ENCODE results near the gene MTTP. TPM values are rescaled to one million over a fixed set of nuclear protein-coding genes. Genes with fewer than 3 reads are reported as not detected.

The MTTP gene
- total and polyA plus RNA-seq, 2 experiments from 2014 or later: not detected

GRCh38 chr4:99647071-99647470, 72.4 kb downstream of the MTTP start:
- Histone ChIP-seq H3K9me2 (ENCODE audit: insufficient read depth) (no peaks in the 10 kb centered on the region), H4K20me1 (ENCODE audit: insufficient read depth) (no peaks in the 10 kb centered on the region), H3K79me2 (ENCODE audit: insufficient read depth) (no peaks in the 10 kb centered on the region), H2AFZ (no peak overlapping the region), H3K27me3 (replicated peaks; ENCODE audit: insufficient read depth) (no peaks in the 10 kb centered on the region), H3K9ac (no peak overlapping the region), H3K4me2 (ENCODE audit: unreplicated experiment) (no peak overlapping the region), H3K36me3 (ENCODE audit: low read depth) (no peaks in the 10 kb centered on the region), H3K4me1 (ENCODE audit: insufficient read depth) (no peaks in the 10 kb centered on the region), H3K27ac (no peak overlapping the region), H3K9me3 (ENCODE audit: low read depth) (no peaks in the 10 kb centered on the region), H3F3A (ENCODE audit: insufficient read depth) (no peaks in the 10 kb centered on the region), H3K4me3 (no peak overlapping the region)
- no peak for TF ChIP-seq EZH2phosphoT487 (IDR thresholded peaks at IDR 0.05; ENCODE audit: insufficient read depth, low read depth)
- TF ChIP-seq EZH2 (IDR thresholded peaks at IDR 0.05; ENCODE audit: insufficient read depth, poor library complexity, severe bottlenecking): no peak
- WGBS, 2 experiments (ENCODE audit: low coverage in 1 of 2, low lambda C conversion rate in 2 of 2, missing lambda C conversion rate in 2 of 2): 37 to 38% methylated on average over 4 of the region's 4 CpGs
- in situ Hi-C loops (cut with MboI): no loop called here
- DNase-seq: no peak

- Histone ChIP-seq H4K20me1 (ENCODE audit: insufficient read depth) (no peaks in the 10 kb centered on the region), H3K4me2 (ENCODE audit: unreplicated experiment) (no peak overlapping the region), H2AFZ (no peak overlapping the region), H3K9ac (no peak overlapping the region), H3K4me1 (ENCODE audit: insufficient read depth) (no peaks in the 10 kb centered on the region), H3K79me2 (ENCODE audit: insufficient read depth) (no peaks in the 10 kb centered on the region), H3F3A (ENCODE audit: insufficient read depth) (no peaks in the 10 kb centered on the region), H3K36me3 (ENCODE audit: low read depth) (no peaks in the 10 kb centered on the region), H3K27ac (no peak overlapping the region), H3K4me3 (no peak overlapping the region), H3K9me2 (ENCODE audit: insufficient read depth) (no peaks in the 10 kb centered on the region), H3K27me3 (replicated peaks; ENCODE audit: insufficient read depth) (no peaks in the 10 kb centered on the region), H3K9me3 (ENCODE audit: low read depth) (no peaks in the 10 kb centered on the region)
- no peak for DNase-seq
- in situ Hi-C loops (cut with MboI): no loop called here
- 36 to 46% methylated on average over 1 of the region's 1 CpG for WGBS, 2 experiments (ENCODE audit: low coverage in 1 of 2, low lambda C conversion rate in 2 of 2, missing lambda C conversion rate in 2 of 2)
- no peak for TF ChIP-seq EZH2 (IDR thresholded peaks at IDR 0.05; ENCODE audit: insufficient read depth, poor library complexity, severe bottlenecking)
- TF ChIP-seq EZH2phosphoT487 (IDR thresholded peaks at IDR 0.05; ENCODE audit: insufficient read depth, low read depth): no peak
Observed at GRCh38 chr4:99648321-99648720, 73.7 kb downstream of the MTTP start.

- Histone ChIP-seq H3K9me2 (ENCODE audit: insufficient read depth) (no peaks in the 10 kb centered on the region), H3K79me2 (ENCODE audit: insufficient read depth) (no peaks in the 10 kb centered on the region), H3K9me3 (ENCODE audit: low read depth) (no peaks in the 10 kb centered on the region), H2AFZ (no peak overlapping the region), H3K4me3 (no peak overlapping the region), H4K20me1 (ENCODE audit: insufficient read depth) (no peaks in the 10 kb centered on the region), H3K27ac (no peak overlapping the region), H3K9ac (no peak overlapping the region), H3K36me3 (ENCODE audit: low read depth) (no peaks in the 10 kb centered on the region), H3K4me2 (ENCODE audit: unreplicated experiment) (no peak overlapping the region), H3K27me3 (replicated peaks; ENCODE audit: insufficient read depth) (no peaks in the 10 kb centered on the region), H3F3A (ENCODE audit: insufficient read depth) (no peaks in the 10 kb centered on the region), H3K4me1 (ENCODE audit: insufficient read depth) (no peaks in the 10 kb centered on the region)
- no peak for TF ChIP-seq EZH2phosphoT487 (IDR thresholded peaks at IDR 0.05; ENCODE audit: insufficient read depth, low read depth)
- no peak for TF ChIP-seq EZH2 (IDR thresholded peaks at IDR 0.05; ENCODE audit: insufficient read depth, poor library complexity, severe bottlenecking)
- no peak for DNase-seq
- 50 to 51% methylated on average over 9 of the region's 9 CpGs for WGBS, 2 experiments (ENCODE audit: low coverage in 1 of 2, low lambda C conversion rate in 2 of 2, missing lambda C conversion rate in 2 of 2)
- in situ Hi-C loops (cut with MboI): no loop called here
Observed at GRCh38 chr4:99649208-99649607, 74.6 kb downstream of the MTTP start.

DNA sequence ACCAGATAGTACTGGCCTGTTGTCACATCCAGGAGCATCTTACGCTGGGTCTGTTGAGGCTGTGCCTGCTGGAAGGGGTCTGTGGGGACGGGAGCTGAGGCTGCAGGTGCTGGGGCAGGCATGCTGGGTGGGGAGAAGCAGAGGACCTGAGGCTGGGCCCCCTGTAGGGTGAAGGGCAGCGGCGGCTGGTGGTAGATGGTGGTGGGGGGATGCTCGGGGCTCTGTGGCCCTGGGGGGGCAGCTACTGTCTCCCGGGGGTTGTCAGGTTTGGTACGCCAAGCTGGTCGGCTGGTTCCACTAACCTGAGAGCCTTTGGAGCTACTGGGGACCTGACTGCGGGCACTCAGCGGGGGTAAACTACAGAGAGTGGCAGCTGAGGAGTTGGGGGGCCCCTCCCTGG, 75.2 kb downstream of the MTTP start:
- DNase-seq: no peak
- no peaks in the 10 kb centered on the region for H4K20me1 ChIP-seq (ENCODE audit: insufficient read depth)
- H3K4me3 ChIP-seq: no peak overlapping the region
- no peak overlapping the region for H3K27ac ChIP-seq
- 54 to 58% methylated on average over 4 to 10 of the region's 10 CpGs for WGBS, 2 experiments (ENCODE audit: low coverage in 1 of 2, low lambda C conversion rate in 2 of 2, missing lambda C conversion rate in 2 of 2)
- no peaks in the 10 kb centered on the region for H3K9me2 ChIP-seq (ENCODE audit: insufficient read depth)
- in situ Hi-C loops (cut with MboI): no loop called here
- no peak overlapping the region for H3K9ac ChIP-seq
- H2AFZ ChIP-seq: no peak overlapping the region
- TF ChIP-seq EZH2 (IDR thresholded peaks at IDR 0.05; ENCODE audit: insufficient read depth, poor library complexity, severe bottlenecking) (no peak), EZH2phosphoT487 (IDR thresholded peaks at IDR 0.05; ENCODE audit: insufficient read depth, low read depth) (no peak)
- H3K79me2 ChIP-seq (ENCODE audit: insufficient read depth): no peaks in the 10 kb centered on the region
- H3K27me3 ChIP-seq (replicated peaks; ENCODE audit: insufficient read depth): no peaks in the 10 kb centered on the region
- H3F3A ChIP-seq (ENCODE audit: insufficient read depth): no peaks in the 10 kb centered on the region
- no peaks in the 10 kb centered on the region for H3K4me1 ChIP-seq (ENCODE audit: insufficient read depth)
- H3K36me3 ChIP-seq (ENCODE audit: low read depth): no peaks in the 10 kb centered on the region
- no peaks in the 10 kb centered on the region for H3K9me3 ChIP-seq (ENCODE audit: low read depth)
- no peak overlapping the region for H3K4me2 ChIP-seq (ENCODE audit: unreplicated experiment)
